Sigmoid colon (tissue), 7 donors: ENCODE data around the gene FAIM. TPM values are rescaled to one million over a fixed set of nuclear protein-coding genes. Genes with fewer than 3 reads are reported as not detected.
"Not testable (repeated sequence)": the region's sequence is repeated elsewhere in the genome, so short reads cannot be mapped to it uniquely, and the experiment has no call there.

Source experiments
- DNase-seq: peaks from one replicate; pipeline ENCODE4 v3.0.0-alpha.2; 2019
- H3K27ac ChIP-seq, 4 donors: fragments of 200-600 bp; sonication (generic); one replicate each; pipeline ENCODE4 v1.5.1; 2016 to 2019; ENCODE audit warnings: mild to moderate bottlenecking in 1 of 4
- H3K27me3 ChIP-seq, 3 donors: fragments of 200-600 bp; sonication (generic); one replicate each; pipeline ENCODE4 v1.5.1; 2019; ENCODE audit warnings: mild to moderate bottlenecking in 1 of 3
- H3K36me3 ChIP-seq, 4 donors: fragments of 200-600 bp; sonication (generic); one replicate each; pipeline ENCODE4 v1.5.1; 2016 to 2019
- H3K4me1 ChIP-seq, 4 donors: fragments of 200-600 bp; sonication (generic); one replicate each; pipeline ENCODE4 v1.5.1; 2017 to 2019
- H3K4me3 ChIP-seq, 4 donors: fragments of 200-600 bp; sonication (generic); one replicate each; pipeline ENCODE4 v1.5.1; 2017 to 2019; ENCODE audit warnings: mild to moderate bottlenecking in 2 of 4, moderate library complexity in 1 of 4
- H3K9me3 ChIP-seq, 4 donors: fragments of 200-600 bp in 3 of 4; sonication (generic) in 3 of 4; one replicate each; pipeline versions ENCODE4 v1.5.1 to v1.6.1; 2013 to 2019
- CTCF ChIP-seq, 4 experiments: fragments of 450-650 bp in 3 of 4; fragments of 200-600 bp in 1 of 4; IDR thresholded peaks; one replicate each; pipeline ENCODE4 v1.5.1; 2016 to 2019; ENCODE audit warnings: antibody characterized with exemption in 4 of 4, mild to moderate bottlenecking in 3 of 4, moderate library complexity in 2 of 4
- EP300 ChIP-seq, 4 donors: sonication (generic); formaldehyde crosslinking; IDR thresholded peaks; one replicate each; pipeline ENCODE4 v1.6.1; 2017; ENCODE audit warnings: antibody characterized with exemption in 4 of 4
- POLR2A ChIP-seq, 2 donors: fragments of 450-650 bp; IDR thresholded peaks; one replicate each; pipeline ENCODE4 v1.6.1; 2016; ENCODE audit warnings: antibody characterized with exemption in 2 of 2, mild to moderate bottlenecking in 2 of 2, moderate library complexity in 2 of 2
- POLR2AphosphoS5 ChIP-seq, 4 donors: sonication (generic); formaldehyde crosslinking; IDR thresholded peaks; one replicate each; pipeline ENCODE4 v1.6.1; 2017; ENCODE audit warnings: antibody characterized with exemption in 4 of 4
- WGBS, 2 donors: extraction: QIAGEN DNeasy Blood & Tissue Kit; methylation state at CpG; one replicate each; pipeline ENCODE4 v1.1.7; 2013; 5-methylcytosine and 5-hydroxymethylcytosine counted together
- intact Hi-C: fragments of 100-400 bp; cut with DNase I; formaldehyde crosslinking; loops from one replicate; pipeline ENCODE4 v1.15.1; 2023
- polyA plus RNA-seq, 3 donors: library from polyadenylated mRNA; stranded (reverse); fragments of 200-250 nt; gene quantifications; one replicate each; pipeline ENCODE4 v1.2.3, GENCODE V29; 2013
- total RNA-seq, 4 donors: library from RNA; depleted of rRNA; stranded (reverse); fragments of >200 nt; gene quantifications; one replicate each; pipeline ENCODE4 v1.1.0, GENCODE V29; 2016
- donor health status: healthy with polysubstance abuse.
- donor health status: Bipolar disorder and iron deficiency.
- donor health status: healthy.

Gene FAIM
- total and polyA plus RNA-seq, 7 donors: 5.3 to 15.3 (median 9.7) TPM

- TF ChIP-seq CTCF (IDR thresholded peaks at IDR 0.05): no peak
- TF ChIP-seq POLR2AphosphoS5 (IDR thresholded peaks at IDR 0.05): no peak
- TF ChIP-seq EP300 (IDR thresholded peaks at IDR 0.05): no peak
- TF ChIP-seq POLR2A (IDR thresholded peaks at IDR 0.05): no peak
- Histone ChIP-seq H3K27ac (no peak overlapping the region), H3K9me3 (no peaks in the 10 kb centered on the region), H3K36me3 (peaks cover 0 to 33% (median 0%) of the 10 kb centered on the region in 4 donors), H3K4me3 (no peak overlapping the region), H3K4me1 (no peaks in the 10 kb centered on the region), H3K27me3 (no peaks in the 10 kb centered on the region)
- intact Hi-C loops: no loop called here
- DNase-seq: no peak
Measured at GRCh38 chr3:138567403-138567802, 41.2 kb upstream of the FAIM start.

GRCh38 chr3:138569090-138569489 is 39.5 kb upstream of the FAIM start:
- Histone ChIP-seq H3K27ac (no peak overlapping the region), H3K27me3 (no peaks in the 10 kb centered on the region), H3K36me3 (peaks cover 0 to 43% (median 3%) of the 10 kb centered on the region in 4 donors), H3K4me1 (no peaks in the 10 kb centered on the region), H3K4me3 (no peak overlapping the region), H3K9me3 (peaks cover 0 to 3% (median under 1%) of the 10 kb centered on the region in 4 donors)
- intact Hi-C loops: no loop called here
- no peak for DNase-seq
- TF ChIP-seq POLR2A (IDR thresholded peaks at IDR 0.05) (no peak), EP300 (IDR thresholded peaks at IDR 0.05) (no peak), POLR2AphosphoS5 (IDR thresholded peaks at IDR 0.05) (no peak), CTCF (IDR thresholded peaks at IDR 0.05) (no peak)
- 84 to 87% methylated on average over 2 of the region's 2 CpGs for WGBS, 2 donors

GRCh38 chr3:138569624-138570023 is 38.9 kb upstream of the FAIM start:
- H3K4me1 ChIP-seq, H3K27ac ChIP-seq, DNase-seq, H3K4me3 ChIP-seq, H3K9me3 ChIP-seq, H3K27me3 ChIP-seq, intact Hi-C loops: not testable (repeated sequence)
- 96% methylated on average over 8 of the region's 8 CpGs for WGBS, 2 donors
- peaks cover 0 to 46% (median 5%) of the 10 kb centered on the region in 4 donors for H3K36me3 ChIP-seq

- H3K9me3 ChIP-seq: peaks cover 0 to 3% (median 1%) of the 10 kb centered on the region in 4 donors
- H3K27ac ChIP-seq: no peak overlapping the region
- peaks cover 0 to 41% (median 6%) of the 10 kb centered on the region in 4 donors for H3K36me3 ChIP-seq
- intact Hi-C loops: no loop called here
- DNase-seq: no peak
- no peaks in the 10 kb centered on the region for H3K27me3 ChIP-seq
- TF ChIP-seq POLR2A (IDR thresholded peaks at IDR 0.05) (no peak), EP300 (IDR thresholded peaks at IDR 0.05) (no peak), CTCF (IDR thresholded peaks at IDR 0.05) (no peak), POLR2AphosphoS5 (IDR thresholded peaks at IDR 0.05) (no peak)
- no peaks in the 10 kb centered on the region for H3K4me1 ChIP-seq
- 96 to 97% methylated on average over 1 of the region's 1 CpG for whole genome bisulfite sequencing, 2 donors
- no peak overlapping the region for H3K4me3 ChIP-seq
Measured at GRCh38 chr3:138573138-138573537, 35.4 kb upstream of the FAIM start.

- Histone ChIP-seq H3K4me3 (no peak overlapping the region), H3K9me3 (peaks cover 0 to 3% (median 1%) of the 10 kb centered on the region in 4 donors), H3K27ac (no peak overlapping the region), H3K4me1 (peaks cover 0 to 7% (median 0%) of the 10 kb centered on the region in 4 donors), H3K36me3 (peaks cover 0 to 12% (median 4%) of the 10 kb centered on the region in 4 donors), H3K27me3 (no peaks in the 10 kb centered on the region)
- intact Hi-C loops: no loop called here
- WGBS, 2 donors: 48 to 82% methylated on average over 4 of the region's 4 CpGs
- no peak for DNase-seq
- TF ChIP-seq CTCF (IDR thresholded peaks at IDR 0.05) (no peak), POLR2AphosphoS5 (IDR thresholded peaks at IDR 0.05) (no peak), POLR2A (IDR thresholded peaks at IDR 0.05) (no peak), EP300 (IDR thresholded peaks at IDR 0.05) (no peak)
Measured at GRCh38 chr3:138578141-138578540, 30.4 kb upstream of the FAIM start.
